SKM-1 treated with dmso at 0.1 percent for 144 hours (cell line): ENCODE measurements around the gene ZP2.
"Not testable (repeated sequence)": the region's sequence is repeated elsewhere in the genome, so short reads cannot be mapped to it uniquely, and the experiment has no call there.

Experiments used
- DNase-seq: peaks from one replicate; lab custom pipeline; 2025; ENCODE audit not compliant: unreplicated experiment; lab: John Stamatoyannopoulos, UW

ZP2 gene

GRCh38 chr16:21211486-21211885 is at the start of gene ZP2:
Gene ZP2 (minus strand): TSS chr16:21211574. CDS start chr16:21211547, 27 bp downstream.
- DNase-seq: no peak

DNA sequence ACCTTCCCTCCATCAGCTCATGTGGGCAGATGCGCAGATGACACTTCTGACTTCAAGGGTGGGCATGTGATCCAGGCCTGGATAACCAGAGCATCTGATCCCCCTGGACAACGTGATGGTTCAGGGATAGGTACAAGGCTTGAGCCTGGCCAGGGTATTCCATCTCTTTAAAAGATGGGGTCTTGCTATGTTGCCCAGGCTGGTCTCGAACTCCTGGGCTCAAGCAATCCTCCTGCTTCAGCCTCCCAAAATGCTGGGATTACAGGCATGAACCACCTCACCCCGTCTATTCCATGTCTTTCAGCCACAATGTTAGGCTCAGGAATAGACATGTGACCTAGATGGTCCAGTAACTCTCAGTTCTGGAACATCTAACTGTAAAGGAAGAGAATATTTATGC is 45.9 kb upstream of the ZP2 start:
- no peak for DNase-seq

- DNase-seq: no peak
These were observed 45.3 kb upstream of the ZP2 start for GRCh38 chr16:21256636-21257035.

DNA sequence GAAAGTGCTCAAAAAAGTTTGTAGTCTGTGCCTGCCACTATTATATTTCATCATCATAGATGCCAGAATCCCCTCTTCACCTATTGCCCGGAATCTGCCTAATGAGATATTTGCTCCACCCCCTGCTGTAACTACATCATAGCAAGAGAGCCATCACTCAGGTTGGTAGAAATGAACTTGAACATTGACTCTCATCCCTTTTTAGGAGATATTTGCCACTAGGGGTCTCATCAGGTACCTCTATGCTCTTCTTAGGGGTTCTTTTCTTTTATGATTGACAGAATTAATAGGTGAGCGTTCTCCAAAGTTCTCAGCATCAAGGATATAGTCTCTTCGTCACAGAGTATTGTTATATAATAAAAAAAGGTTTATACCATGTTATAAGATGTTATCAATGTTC is 42.1 kb upstream of the ZP2 start:
- DNase-seq: no peak

- no peak for DNase-seq
These were observed 38.9 kb upstream of the ZP2 start for GRCh38 chr16:21250072-21250923.

DNA sequence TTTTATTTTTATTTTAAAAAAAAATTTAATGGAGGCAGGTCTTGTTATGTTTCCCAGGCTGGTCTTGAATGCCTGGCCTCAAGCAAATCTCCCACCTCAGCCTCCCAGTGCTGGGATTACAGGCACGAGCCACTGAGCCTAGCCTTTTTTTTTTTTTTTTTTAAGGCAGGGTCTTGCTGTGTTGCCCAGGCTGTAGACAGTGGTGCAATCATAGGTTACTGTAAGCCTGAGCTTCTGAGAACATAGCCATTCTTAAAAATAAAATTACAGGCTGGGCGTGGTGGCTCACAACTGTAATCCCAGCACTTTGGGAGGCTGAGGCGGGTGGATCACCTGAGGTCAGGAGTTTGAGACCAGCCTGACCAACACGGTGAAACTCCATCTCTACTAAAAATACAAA is 36.8 kb upstream of the ZP2 start:
- DNase-seq: not testable (repeated sequence)

DNA sequence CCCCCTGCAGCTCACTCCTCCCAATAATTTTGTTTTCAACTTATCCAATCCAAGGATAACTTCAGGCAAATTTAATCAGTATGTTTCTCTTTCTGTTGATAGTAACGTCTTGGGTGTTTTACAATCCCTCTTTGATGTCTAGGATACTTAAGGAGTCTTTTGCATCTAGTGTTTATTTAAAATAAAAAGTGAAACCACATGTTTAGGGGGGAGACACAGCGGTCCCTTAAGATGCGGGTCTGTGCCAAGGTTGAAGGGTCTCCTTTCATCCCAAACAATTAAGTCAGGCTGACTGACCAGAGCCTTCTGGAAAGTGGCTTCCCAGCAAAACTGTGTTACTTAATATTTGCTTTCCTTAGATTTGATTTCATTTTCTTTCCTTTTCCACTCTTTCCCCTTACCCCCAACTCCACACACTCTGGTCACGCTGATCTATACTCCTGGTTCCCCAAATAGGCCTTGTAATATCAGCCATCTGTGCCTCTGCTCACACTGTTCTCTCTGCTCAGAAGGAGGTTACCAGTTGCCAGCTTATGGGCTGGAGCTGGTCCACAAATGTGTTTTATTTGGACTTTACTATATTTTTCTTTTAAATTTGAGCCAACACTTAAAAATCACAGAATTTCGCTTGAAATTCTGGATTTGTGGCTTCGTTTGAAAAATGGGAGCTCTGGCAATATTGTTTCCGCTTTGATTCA is 33.3 kb upstream of the ZP2 start:
- no peak for DNase-seq

GRCh38 chr16:21242756-21243155 is 31.4 kb upstream of the ZP2 start:
- no peak for DNase-seq

DNA sequence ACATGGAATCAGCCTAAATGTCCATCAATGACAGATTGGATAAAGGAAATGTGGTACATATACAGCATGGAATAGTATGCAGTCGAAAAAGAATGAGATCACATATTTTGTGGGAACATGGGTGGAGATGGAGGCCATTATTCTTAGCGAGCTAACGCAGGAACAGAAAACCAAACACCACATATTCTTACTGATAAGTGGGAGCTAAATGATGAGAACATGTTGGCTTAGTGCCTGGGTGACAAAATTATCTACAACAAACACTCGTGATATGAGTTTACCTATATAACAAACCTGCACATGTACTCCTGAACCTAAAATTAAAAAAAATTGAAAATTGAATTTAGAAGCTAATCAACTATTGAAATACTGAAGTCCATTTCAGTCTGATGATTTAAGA is 28.3 kb upstream of the ZP2 start:
- no peak for DNase-seq

GRCh38 chr16:21236831-21237230 is 25.5 kb upstream of the ZP2 start:
- no peak for DNase-seq

- no peak for DNase-seq
These were observed 23.8 kb upstream of the ZP2 start for GRCh38 chr16:21235199-21235585.

- DNase-seq: no peak
These were observed 22.3 kb upstream of the ZP2 start, which contains the start of gene ANKS4B for GRCh38 chr16:21233521-21234150. Gene ANKS4B (plus strand): TSS chr16:21233699. CDS start chr16:21233738, 39 bp downstream.

DNA sequence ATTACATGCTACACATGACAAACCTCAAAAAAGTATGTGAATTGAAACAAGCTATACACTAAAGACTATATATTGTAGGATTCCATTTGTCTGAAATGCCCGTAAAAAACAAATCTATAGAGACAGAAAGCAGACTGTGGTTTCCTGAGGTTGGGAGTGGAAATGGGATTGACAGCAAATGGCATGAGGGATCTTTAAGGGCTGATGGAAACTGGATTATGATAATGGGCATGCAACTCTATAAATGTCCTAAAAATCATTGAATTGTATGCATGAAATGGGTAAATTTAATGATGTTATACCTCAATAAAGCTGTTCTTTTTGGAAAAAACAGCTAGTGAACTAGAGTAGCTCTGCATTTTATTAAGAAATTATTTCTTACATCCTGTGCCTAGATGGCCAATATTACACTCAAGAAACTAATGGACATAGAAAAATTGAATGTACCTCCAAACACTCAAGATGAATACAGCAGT is 21.7 kb upstream of the ZP2 start:
- DNase-seq: no peak

DNA sequence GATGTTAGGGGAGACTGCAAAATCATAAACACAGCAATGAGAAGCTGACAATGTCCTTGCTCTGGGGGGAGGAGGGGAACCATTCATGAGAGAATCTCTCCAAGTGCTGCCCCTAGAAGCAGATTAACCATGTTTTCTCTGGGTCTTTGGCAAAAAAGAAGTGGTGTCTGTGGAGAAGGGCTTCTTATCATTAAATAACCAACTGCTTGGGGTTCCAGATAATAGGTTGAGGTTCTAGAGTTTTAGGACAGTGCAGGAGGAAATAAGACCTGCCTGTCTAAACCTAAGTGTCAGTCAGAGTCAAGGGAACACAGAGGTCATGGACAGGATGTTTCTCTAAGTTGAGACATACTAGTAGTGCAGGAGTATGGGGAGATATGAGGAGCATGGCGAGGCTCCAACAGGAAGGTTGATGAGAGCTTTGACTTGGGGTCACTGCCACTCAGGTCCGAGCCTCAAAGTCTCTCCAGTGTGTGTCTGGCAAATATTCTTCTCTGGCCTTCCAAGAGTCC is 17.0 kb upstream of the ZP2 start:
- DNase-seq: no peak

GRCh38 chr16:21227866-21228265 is 16.5 kb upstream of the ZP2 start:
- peak; percentile 67 for DNase-seq

GRCh38 chr16:21226749-21227148 is 15.4 kb upstream of the ZP2 start:
- no peak for DNase-seq

- no peak for DNase-seq
These were observed 13.4 kb upstream of the ZP2 start for GRCh38 chr16:21224800-21225199.

DNA sequence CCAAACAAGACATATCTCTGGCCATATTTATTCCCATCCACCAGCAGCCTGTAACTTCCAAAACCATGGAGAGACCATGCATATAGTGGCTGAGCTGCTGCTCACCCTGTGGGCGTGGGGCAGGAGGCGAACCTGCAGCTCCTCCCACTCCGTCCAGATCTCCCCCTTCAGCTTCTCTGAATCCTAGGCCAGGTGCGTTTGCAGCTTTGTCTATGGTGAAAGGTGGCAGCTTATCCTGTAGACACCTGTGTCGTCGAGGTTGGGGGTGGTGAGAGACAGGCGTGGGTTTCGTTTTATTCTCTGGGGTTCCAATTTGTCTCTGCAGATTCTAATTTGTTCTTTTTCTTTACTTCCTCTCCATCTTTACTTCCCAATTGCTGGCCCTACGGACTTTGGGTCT is 12.4 kb upstream of the ZP2 start:
- no peak for DNase-seq

GRCh38 chr16:21222495-21223337 is 11.3 kb upstream of the ZP2 start:
- no peak for DNase-seq

DNA sequence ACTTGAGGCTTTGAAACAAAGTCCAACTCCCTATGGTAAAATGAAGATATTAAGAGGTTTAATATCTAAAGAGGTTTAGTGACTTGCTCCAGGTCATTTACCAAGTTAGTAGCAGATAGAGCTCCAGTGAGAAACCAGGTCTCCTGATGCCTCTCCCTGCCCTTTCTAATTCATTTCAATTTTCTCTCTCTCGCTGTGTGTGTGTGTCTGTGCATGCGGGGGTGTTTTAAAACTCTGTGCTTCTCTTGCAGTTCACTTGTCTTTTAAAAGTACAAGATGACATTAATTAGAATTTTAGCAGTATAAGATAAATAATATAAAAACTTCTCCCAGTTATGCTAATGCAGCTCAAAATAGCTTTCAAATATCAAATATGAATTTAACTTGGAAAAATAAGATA is 8.2 kb upstream of the ZP2 start:
- DNase-seq: no peak

DNA sequence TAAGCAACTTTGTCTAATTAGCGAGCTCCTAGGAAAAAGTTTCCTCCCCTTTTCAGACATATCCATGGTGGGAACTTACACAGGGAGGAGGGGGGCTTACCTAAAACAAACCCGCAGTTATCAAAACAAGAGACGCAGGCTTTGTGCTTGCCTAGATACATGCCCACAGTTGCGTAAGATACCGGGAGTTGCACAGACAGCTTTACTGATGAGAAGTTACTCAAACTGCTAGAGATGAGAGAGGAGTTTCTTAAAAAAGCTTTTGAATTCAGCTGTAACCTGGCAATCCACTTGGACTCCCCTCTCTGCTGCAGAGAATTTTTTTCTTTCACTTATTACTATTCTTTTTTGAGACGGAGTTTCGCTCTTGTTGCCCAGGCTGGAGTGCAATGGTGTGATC is 6.8 kb upstream of the ZP2 start:
- peak; percentile 32 for DNase-seq
